ENCODE data around the gene RNASE4. TPM values are rescaled to one million over a fixed set of nuclear protein-coding genes. Genes with fewer than 3 reads are reported as not detected.
"Not testable (repeated sequence)": the region's sequence is repeated elsewhere in the genome, so short reads cannot be mapped to it uniquely, and the experiment has no call there.

RNASE4 gene
- total RNA-seq, 2 experiments from 2014 or later, result 0.63 to 1.6 TPM

- Mint-ChIP-seq H3K27me3 (ENCODE audit: low read depth) (peaks cover 13% of the 10 kb centered on the region), H3K4me1 (ENCODE audit: low read depth) (no peaks in the 10 kb centered on the region), H3K4me3 (no peak overlapping the region), H3K9me3 (ENCODE audit: insufficient read depth) (no peaks in the 10 kb centered on the region), H3K36me3 (ENCODE audit: low read depth) (no peaks in the 10 kb centered on the region), H3K27ac (no peak overlapping the region)
- ATAC-seq (no peak), DNase-seq (no peak)
- CTCF ChIA-PET, result interaction anchor here (0.9 kb wide), 1 partner anchor 127 kb away, joined by 3 read pairs; no protein-coding TSS in a partner anchor
- POLR2A ChIA-PET, result no interaction called here
Measured at GRCh38 chr14:20730891-20731290, 46.5 kb downstream of the RNASE4 start.

GRCh38 chr14:20732477-20732876 is 48.1 kb downstream of the RNASE4 start:
- no peak for DNase-seq
- no peak overlapping the region for H3K27ac Mint-ChIP-seq
- ATAC-seq, result no peak
- H3K36me3 Mint-ChIP-seq (ENCODE audit: low read depth), result no peaks in the 10 kb centered on the region
- no peak overlapping the region for H3K4me3 Mint-ChIP-seq
- H3K9me3 Mint-ChIP-seq (ENCODE audit: insufficient read depth), result no peaks in the 10 kb centered on the region
- no peaks in the 10 kb centered on the region for H3K4me1 Mint-ChIP-seq (ENCODE audit: low read depth)
- peaks cover 5% of the 10 kb centered on the region for H3K27me3 Mint-ChIP-seq (ENCODE audit: low read depth)
- ChIA-PET POLR2A (no interaction called here), CTCF (no interaction called here)

- no peaks in the 10 kb centered on the region for H3K27me3 Mint-ChIP-seq (ENCODE audit: low read depth)
Measured at GRCh38 chr14:20732979-20733635, 48.7 kb downstream of the RNASE4 start.

GRCh38 chr14:20733684-20734429 is 49.5 kb downstream of the RNASE4 start:
- DNase-seq, result no peak
- CTCF ChIA-PET, result no interaction called here
- H3K4me1 Mint-ChIP-seq (ENCODE audit: low read depth), result no peaks in the 10 kb centered on the region
- no peak overlapping the region for H3K27ac Mint-ChIP-seq
- H3K4me3 Mint-ChIP-seq, result no peak overlapping the region
- ATAC-seq, result no peak
- H3K36me3 Mint-ChIP-seq (ENCODE audit: low read depth), result no peaks in the 10 kb centered on the region
- POLR2A ChIA-PET, result no interaction called here
- H3K9me3 Mint-ChIP-seq (ENCODE audit: insufficient read depth), result no peaks in the 10 kb centered on the region
- H3K27me3 Mint-ChIP-seq (ENCODE audit: low read depth), result no peaks in the 10 kb centered on the region

More at GRCh38 chr14:20732979-20733635, 48.7 kb downstream of the RNASE4 start:
- no peak for ATAC-seq
- H3K4me3 Mint-ChIP-seq, result no peak overlapping the region
- DNase-seq, result no peak
- POLR2A ChIA-PET, result no interaction called here
- CTCF ChIA-PET, result no interaction called here
- H3K4me1 Mint-ChIP-seq (ENCODE audit: low read depth), result no peaks in the 10 kb centered on the region
- no peaks in the 10 kb centered on the region for H3K9me3 Mint-ChIP-seq (ENCODE audit: insufficient read depth)
- no peak overlapping the region for H3K27ac Mint-ChIP-seq
- H3K36me3 Mint-ChIP-seq (ENCODE audit: low read depth), result no peaks in the 10 kb centered on the region

GRCh38 chr14:20734430-20734806 is 50.1 kb downstream of the RNASE4 start:
- ATAC-seq, result no peak
- ChIA-PET POLR2A (no interaction called here), CTCF (no interaction called here)

GRCh38 chr14:20738292-20738691 is 53.9 kb downstream of the RNASE4 start:
- CTCF ChIA-PET, result interaction anchor here (1.0 to 1.8 kb wide), 3 partner anchors 22 to 135 kb away, joined by 3 to 5 read pairs (median 5); no protein-coding TSS in a partner anchor
- H3K27me3 Mint-ChIP-seq (ENCODE audit: low read depth); H3K36me3 Mint-ChIP-seq (ENCODE audit: low read depth); H3K9me3 Mint-ChIP-seq (ENCODE audit: insufficient read depth); H3K4me3 Mint-ChIP-seq; DNase-seq; H3K27ac Mint-ChIP-seq; POLR2A ChIA-PET; ATAC-seq; H3K4me1 Mint-ChIP-seq (ENCODE audit: low read depth): not testable (repeated sequence)

More at GRCh38 chr14:20734430-20734806, 50.1 kb downstream of the RNASE4 start:
- Mint-ChIP-seq H3K27ac (no peak overlapping the region), H3K4me1 (ENCODE audit: low read depth) (no peaks in the 10 kb centered on the region), H3K4me3 (no peak overlapping the region), H3K9me3 (ENCODE audit: insufficient read depth) (no peaks in the 10 kb centered on the region), H3K36me3 (ENCODE audit: low read depth) (no peaks in the 10 kb centered on the region), H3K27me3 (ENCODE audit: low read depth) (no peaks in the 10 kb centered on the region)
- DNase-seq, result no peak

GRCh38 chr14:20742132-20742531 is 57.8 kb downstream of the RNASE4 start:
- ATAC-seq, result no peak
- ChIA-PET CTCF (interaction anchor here (0.7 kb wide), 1 partner anchor 229 kb away, joined by 4 read pairs; no protein-coding TSS in a partner anchor), POLR2A (no interaction called here)
- no peak for DNase-seq
- Mint-ChIP-seq H3K36me3 (ENCODE audit: low read depth) (no peaks in the 10 kb centered on the region), H3K4me3 (no peak overlapping the region), H3K4me1 (ENCODE audit: low read depth) (no peaks in the 10 kb centered on the region), H3K9me3 (ENCODE audit: insufficient read depth) (no peaks in the 10 kb centered on the region), H3K27ac (no peak overlapping the region), H3K27me3 (ENCODE audit: low read depth) (peaks cover 6% of the 10 kb centered on the region)

- H3K36me3 Mint-ChIP-seq (ENCODE audit: low read depth), result no peaks in the 10 kb centered on the region
- no peaks in the 10 kb centered on the region for H3K4me1 Mint-ChIP-seq (ENCODE audit: low read depth)
- peaks cover 6% of the 10 kb centered on the region for H3K27me3 Mint-ChIP-seq (ENCODE audit: low read depth)
- no peak for DNase-seq
- H3K27ac Mint-ChIP-seq, result no peak overlapping the region
- H3K4me3 Mint-ChIP-seq, result no peak overlapping the region
- ChIA-PET POLR2A (no interaction called here), CTCF (interaction anchor here (1.4 kb wide), 1 partner anchor 228 kb away, joined by 3 read pairs; no protein-coding TSS in a partner anchor)
- H3K9me3 Mint-ChIP-seq (ENCODE audit: insufficient read depth), result no peaks in the 10 kb centered on the region
- no peak for ATAC-seq
Measured at GRCh38 chr14:20743556-20743955, 59.2 kb downstream of the RNASE4 start.

- Mint-ChIP-seq H3K36me3 (ENCODE audit: low read depth) (no peaks in the 10 kb centered on the region), H3K9me3 (ENCODE audit: insufficient read depth) (no peaks in the 10 kb centered on the region), H3K4me1 (ENCODE audit: low read depth) (no peaks in the 10 kb centered on the region), H3K27ac (no peak within 1 kb of the TSS), H3K27me3 (ENCODE audit: low read depth) (peaks cover 9% of the 10 kb centered on the region), H3K4me3 (no peak within 1 kb of the TSS)
- no peak for DNase-seq
- ChIA-PET POLR2A (no interaction called here), CTCF (interaction anchor here (0.6 to 1.5 kb wide), 3 partner anchors 26 to 225 kb away, joined by 3 to 5 read pairs (median 3); no protein-coding TSS in a partner anchor)
- no peak for ATAC-seq
Measured at GRCh38 chr14:20745571-20746358, 61.4 kb downstream of the RNASE4 start, which contains the start of gene EDDM3A. Gene EDDM3A (plus strand): TSS chr14:20745887. CDS start chr14:20747581, 1,694 bp downstream.

GRCh38 chr14:20746566-20746965 is 62.2 kb downstream of the RNASE4 start:
- no peak for DNase-seq
- Mint-ChIP-seq H3K9me3 (ENCODE audit: insufficient read depth) (no peaks in the 10 kb centered on the region), H3K4me3 (no peak overlapping the region), H3K27ac (no peak overlapping the region), H3K4me1 (ENCODE audit: low read depth) (no peaks in the 10 kb centered on the region), H3K27me3 (ENCODE audit: low read depth) (peaks cover 8% of the 10 kb centered on the region), H3K36me3 (ENCODE audit: low read depth) (no peaks in the 10 kb centered on the region)
- CTCF ChIA-PET, result interaction anchor here (1.0 to 1.5 kb wide), 2 partner anchors 27 to 111 kb away, joined by 3 to 5 read pairs; no protein-coding TSS in a partner anchor
- no peak for ATAC-seq
- POLR2A ChIA-PET, result no interaction called here

GRCh38 chr14:20748439-20748838 is 64.1 kb downstream of the RNASE4 start:
- Mint-ChIP-seq H3K27me3 (ENCODE audit: low read depth) (peaks cover 4% of the 10 kb centered on the region), H3K27ac (no peak overlapping the region), H3K36me3 (ENCODE audit: low read depth) (no peaks in the 10 kb centered on the region), H3K9me3 (ENCODE audit: insufficient read depth) (peaks cover 7% of the 10 kb centered on the region), H3K4me3 (no peak overlapping the region), H3K4me1 (ENCODE audit: low read depth) (no peaks in the 10 kb centered on the region)
- ATAC-seq, result no peak
- DNase-seq, result no peak
- CTCF ChIA-PET, result no interaction called here
- POLR2A ChIA-PET, result no interaction called here
